GM19043 (cell line): Measurements from ENCODE around the gene ACP7.
"Not testable (repeated sequence)": the region's sequence is repeated elsewhere in the genome, so short reads cannot be mapped to it uniquely, and the experiment has no call there.

ENCODE experiments used
- ATAC-seq: cut with Tn5 transposase; IDR thresholded peaks from one replicate; pipeline ENCODE4 v1.9.1; 2021; ENCODE audit warnings: low read depth; ENCODE audit not compliant: unreplicated experiment

The ACP7 gene

DNA sequence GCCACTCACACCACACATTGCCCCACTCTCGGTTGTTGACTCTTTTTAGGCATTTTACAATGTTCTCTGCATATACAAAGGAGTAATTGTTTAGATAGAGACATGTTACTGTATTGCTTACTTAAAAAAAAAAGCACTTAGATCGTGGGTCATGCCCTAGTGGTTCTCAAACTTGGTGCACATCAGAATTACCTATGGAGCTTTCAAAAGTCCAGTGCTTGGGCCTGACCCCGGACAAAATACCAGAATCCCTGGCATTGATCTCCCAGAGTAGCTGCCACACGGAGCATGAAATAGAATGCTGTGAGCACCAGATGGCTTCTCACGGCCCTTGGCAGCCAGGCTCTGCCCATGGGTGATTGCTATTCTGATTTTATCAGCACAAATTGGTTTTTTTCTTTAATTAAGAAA lies 20.0 kb downstream of the ACP7 start:
- ATAC-seq: no peak

DNA sequence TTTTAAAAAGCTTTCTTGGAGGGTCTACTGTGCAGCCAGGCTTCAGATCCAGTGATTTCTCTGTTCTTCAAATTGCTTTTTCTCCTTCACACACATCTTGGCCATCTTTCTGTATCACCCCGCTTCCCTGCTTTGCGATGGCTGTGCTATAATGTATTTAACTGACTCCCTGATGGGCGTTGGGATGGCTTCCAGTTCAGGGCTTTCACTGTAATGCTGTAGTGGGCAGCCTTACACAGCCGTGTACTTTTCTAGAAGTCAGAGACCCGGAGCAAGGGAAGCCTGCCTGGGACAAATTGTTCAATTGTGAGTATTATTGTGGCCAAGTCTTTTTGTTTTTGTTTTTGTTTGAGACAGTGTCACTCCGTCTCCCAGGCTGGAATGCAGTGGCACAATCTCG lies 22.0 kb downstream of the ACP7 start:
- ATAC-seq: no peak

DNA sequence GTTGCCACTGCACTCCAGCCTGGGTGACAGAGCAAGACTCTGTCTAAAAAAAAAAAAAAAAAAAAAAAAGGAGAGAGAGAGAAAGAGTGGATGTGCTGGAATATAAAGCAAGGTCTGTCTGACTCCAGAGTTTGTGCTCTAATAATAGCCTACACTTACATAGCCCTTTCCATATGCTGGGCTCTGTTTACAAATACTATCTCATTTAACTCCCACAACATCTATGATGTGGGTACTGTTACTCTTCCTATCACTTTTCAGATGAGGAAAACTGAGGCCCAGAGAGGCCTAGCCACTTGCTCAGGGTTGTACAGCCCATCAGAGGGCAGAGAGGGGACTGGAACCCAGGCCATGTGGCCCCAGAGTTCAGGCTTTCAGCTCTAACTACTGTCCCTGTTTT lies 25.5 kb downstream of the ACP7 start:
- ATAC-seq: no peak

DNA sequence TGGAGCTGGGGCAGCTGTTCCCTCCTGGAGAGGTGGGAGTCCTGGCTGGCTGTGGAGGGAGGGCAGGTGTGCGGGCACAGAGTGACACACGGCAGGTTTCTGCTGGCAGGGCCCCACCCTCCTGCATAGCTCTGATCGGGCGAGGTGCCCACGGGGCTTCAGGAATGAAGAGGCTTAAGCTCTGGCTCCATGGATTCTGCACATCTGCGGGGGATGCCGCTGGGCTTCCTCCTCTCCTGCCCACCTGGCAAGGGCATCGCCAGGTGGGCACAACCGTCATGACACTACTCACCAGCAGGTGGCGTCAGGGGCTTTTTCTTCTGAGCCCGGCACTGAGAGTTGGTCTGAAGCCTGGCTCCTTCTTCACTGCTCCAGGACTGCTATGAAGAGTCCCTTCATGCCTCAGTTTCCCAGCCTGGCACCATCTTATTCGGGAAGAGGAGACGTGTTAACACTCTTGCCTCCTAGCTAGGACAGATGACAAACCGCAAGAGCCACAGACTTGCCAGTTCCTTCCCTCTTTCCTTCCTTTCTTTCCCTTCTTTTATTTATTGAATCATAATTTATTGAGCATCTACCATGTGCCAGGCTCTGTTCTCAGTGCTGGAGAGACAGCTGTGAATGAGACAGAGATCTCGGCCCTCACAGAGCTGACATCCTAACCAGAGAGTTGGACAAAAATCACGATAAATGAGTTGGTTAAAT lies 26.2 kb downstream of the ACP7 start:
- no peak for ATAC-seq

DNA sequence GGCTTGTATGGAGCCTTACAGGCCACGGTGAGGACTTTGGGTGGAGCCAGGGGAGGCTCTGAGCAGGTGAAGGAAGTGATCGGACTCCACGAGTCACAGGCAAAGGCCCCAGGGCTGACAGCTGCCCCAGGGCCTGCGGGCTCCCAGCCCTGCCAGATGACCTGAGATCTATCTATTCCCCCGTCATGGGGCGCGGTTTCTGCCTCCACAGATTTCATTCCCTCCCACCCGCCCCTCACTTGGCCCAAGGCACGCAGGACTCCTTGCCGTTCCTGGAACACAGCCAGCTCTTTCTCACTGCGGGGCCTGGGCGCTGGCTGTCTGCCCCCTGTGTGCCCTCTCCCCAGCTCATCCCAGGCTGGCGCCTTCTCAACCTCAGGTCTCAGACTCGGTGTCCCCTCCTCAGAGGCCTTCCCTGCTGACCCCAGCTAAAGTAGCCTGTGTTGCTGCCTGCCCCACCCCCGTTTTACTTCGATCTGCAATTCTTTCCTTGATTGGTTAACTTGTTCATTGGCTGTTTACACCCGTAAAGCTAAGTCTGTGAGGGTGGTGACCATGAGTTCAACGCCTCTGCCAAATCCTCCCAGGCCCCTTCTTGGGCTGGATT lies 27.5 kb downstream of the ACP7 start:
- ATAC-seq: no peak

DNA sequence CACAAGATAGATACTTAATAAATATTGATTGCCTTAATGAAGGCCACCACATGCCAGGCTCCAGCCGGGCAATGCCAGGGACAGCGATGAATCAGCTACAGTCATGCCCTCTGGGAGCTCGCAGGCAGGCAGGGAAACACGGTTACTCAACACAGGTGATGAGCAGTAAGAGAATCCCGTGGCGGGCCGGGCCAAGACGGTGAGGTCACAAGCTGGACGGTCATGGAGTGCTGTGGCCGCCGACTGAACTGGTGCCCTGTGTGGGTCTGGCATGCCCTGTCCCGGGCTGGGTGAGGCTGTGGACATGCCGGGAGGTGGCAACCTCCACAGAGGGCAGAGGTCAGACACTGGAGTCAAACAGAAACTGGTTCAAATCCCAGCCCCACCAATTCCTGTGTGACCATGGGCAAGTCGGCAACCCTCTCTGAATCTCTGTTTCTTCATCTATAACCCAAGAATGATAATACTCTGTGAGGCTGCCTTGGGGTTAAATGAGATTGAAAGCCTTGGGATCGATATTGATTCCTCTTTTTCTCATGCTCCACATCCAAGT lies 28.2 kb downstream of the ACP7 start:
- no peak for ATAC-seq

DNA sequence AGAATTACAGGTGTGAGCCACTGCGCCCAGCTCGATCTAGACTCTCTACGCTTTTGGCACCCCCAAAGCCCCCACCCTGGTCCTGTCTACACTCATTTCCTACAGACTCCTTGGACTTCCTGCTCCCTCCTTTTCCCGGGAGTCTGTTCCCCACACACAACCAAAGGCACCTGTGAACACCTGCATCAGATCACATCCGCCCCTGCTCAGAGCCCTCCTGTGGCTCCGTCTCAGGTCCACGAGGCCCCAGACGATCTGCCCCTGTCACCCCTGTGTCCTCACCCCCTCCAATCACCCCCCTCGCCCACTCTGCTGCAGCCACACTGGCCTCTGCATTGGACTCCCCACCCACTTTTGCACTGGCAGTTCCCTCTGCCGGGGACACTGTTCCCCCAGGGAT lies 29.0 kb downstream of the ACP7 start:
- ATAC-seq: no peak

DNA sequence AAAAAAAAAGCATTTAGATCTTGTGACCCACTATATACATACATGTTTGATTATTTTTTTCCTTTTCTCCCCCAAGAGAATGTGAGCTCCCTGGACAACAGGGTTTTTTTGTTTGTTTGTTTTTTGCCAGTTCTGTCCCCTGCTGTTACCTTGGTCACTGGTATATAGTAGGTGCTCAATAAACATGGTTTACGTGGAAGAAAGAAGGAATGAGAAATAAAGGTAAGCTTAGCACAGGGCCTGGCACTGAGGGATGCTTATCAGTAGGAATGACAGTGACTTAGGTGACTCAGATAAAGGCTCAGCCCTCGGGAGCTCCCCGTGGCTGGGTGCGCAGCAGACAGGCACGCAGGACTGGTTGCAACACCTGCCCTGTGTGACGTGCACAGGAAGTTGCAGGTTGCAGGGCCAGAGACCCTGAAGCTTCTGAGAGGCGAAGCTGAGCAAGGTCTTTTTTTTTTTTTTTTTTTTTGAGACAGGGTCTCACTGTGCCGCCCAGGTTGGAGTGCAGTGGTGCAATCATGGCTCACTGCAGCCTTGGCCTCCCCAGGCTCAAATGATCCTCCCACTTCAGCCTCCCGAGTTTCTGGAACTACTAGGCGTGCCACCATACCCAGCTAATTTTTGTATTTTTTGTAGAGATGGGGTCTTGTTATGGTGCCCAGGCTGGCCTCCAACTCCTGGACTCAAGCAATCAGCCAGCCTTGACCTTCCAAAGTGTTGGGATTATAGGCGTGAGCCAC lies 31.1 kb downstream of the ACP7 start:
- no peak for ATAC-seq

DNA sequence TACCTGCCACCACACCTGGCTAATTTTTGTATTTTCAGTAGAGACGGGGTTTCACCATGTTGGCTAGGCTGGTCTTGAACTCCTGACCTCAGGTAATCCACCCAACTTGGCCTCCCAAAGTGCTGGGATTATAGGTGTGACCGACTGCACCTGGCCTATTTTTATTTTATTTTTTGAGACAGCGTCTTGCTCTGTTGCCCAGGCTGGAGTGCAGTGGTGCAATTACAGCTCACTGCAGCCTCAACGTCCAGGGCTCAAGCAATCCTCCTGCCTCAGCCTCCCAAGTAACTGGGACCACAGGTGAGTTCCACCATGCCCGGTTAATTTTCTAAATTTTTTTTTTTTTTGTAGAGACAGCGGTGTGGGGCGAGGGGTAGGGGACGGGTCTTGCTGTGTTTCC lies 32.9 kb downstream of the ACP7 start:
- ATAC-seq: not testable (repeated sequence)

DNA sequence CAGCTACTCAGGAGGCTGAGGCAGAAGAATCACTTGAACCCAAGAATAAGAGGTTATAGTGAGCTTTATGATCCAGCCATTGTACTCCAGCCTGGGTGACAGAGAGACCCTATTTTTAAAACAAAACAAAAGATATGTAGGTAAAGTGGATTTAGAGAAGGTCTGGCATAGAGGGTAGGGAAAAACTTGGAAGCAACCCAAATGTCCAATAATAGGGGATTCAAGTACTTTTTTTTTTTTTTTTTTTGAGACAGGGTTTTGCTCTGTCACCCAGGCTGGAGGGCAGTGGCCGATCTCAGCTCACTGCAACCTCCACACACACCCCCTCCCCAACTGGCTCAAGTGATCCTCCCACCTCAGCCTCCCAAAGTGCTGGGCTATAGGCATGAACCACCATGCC lies 35.7 kb downstream of the ACP7 start:
- ATAC-seq: no peak

DNA sequence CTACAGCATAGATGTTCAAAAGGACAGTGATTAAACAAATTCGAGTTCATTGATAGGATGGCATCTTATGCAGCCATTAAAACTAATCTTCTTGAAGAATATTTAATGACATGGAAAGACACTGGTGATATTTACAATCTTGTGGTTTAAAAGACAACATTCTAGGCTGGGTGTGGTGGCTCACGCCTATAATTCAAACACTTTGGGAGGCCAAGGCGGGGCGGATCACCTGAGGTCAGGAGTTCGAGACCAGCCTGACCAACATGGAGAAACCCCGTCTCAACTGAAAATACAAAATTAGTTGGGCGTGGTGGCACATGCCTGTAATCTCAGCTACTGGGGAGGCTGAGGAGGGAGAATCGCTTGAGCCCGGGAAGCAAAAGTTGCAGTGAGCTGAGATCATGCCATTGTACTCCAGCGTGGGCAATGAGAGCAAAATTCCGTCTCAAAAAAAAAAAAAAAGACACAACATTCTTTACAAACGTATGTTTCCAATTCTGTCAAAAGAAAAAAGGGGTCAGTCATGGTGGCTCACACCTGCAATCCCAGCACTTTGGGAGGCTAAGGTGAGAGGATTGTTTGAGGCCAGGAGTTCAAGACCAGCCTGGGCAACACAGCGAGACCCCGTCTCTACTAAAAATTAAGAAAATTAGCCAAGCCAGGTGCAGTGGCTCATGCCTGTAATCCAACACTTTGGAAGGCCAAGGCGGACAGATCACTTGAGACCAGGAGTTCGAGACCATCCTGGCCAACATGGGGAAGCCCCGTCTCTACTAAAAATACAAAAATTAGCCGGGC lies 39.0 kb downstream of the ACP7 start:
- no peak for ATAC-seq

DNA sequence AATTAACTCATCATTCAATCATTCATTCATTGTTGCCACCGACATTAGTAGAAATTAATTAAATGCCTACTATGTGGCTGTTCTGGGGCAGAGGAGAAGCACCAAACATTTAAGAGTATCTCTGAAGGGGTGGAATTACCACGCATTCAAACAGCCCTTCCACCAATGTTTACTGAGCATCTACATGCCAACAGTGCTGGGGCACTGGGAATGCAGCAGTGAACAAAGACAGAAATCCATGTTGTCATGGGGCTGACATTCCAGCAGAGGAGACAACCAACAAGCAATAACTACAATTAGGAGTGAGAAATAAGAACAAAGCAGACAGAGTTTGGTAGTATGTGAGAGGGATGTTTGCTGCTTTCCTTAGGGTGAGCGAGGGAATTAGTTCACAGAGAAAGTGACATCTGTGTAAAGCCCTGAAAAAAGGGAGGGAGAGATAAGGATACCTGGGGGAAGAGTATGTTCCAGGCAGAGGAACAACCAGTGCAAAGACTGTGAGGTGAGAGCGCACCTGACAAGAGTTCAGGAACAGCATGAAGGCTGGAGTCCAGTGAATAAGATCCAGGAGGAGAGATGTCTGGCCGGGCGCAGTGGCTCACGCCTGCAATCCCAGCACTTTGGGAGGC lies 40.1 kb downstream of the ACP7 start:
- no peak for ATAC-seq

DNA sequence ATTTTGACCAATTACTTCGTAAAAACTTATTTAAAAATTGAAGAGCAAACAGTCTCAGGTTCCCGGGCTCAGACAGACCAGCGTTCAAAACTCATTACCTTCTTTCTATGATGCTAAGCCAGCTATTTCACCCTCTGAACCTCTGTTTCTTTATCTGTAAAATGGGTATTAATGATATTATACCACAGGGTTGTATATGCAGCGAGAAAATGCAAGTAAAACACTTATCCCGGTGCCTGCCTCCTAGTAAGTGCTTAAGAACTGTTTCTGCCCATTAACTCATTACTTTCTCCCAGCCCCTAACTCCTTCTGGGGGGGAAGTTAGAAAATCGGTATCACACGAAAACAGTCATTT lies 41.0 kb downstream of the ACP7 start:
- ATAC-seq: no peak

DNA sequence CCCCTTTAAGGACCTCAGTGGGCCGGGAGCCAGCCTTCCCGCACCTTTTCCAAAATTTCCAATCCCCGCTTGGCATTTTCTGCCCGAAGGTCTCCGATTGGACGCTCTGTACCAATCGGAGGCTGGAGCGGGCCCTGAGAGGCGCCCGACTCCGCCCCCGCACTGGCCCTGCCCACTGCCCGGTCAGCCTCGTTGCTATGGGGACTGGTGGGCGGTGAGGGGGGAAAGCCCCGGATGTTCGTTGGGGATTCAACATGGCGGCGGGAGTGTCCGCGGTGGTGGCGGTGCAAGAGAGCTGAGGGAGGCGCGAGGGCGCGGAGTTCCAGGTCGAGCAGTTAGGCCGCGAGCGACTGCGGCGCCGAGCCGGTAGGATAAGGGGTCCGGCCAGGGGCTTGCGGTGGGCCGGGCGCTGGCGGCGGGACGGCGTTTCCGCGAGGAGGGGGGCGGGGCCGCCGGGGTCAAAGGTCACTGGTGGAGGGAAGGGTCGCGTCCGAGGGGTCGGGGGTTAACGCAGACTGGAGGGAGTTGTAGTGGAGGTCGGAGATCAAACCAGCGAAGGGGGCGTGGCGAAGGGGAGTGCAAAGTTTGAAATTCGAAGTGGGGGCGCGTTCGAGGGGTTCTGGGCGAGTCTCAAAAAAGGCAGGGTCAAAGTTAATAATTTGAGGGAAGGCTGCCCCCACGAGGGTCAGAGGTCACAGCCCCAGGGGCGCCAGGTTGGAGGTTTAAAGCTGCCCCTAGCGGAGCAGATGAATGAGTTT lies 41.6 kb downstream of the ACP7 start, which contains the start of gene PAK4:
TSS of gene PAK4 (plus strand) at position 233 of the 758 bp plus-strand sequence. CDS start 43,768 bp downstream, outside the sequence.
- ATAC-seq: peak; percentile 89

DNA sequence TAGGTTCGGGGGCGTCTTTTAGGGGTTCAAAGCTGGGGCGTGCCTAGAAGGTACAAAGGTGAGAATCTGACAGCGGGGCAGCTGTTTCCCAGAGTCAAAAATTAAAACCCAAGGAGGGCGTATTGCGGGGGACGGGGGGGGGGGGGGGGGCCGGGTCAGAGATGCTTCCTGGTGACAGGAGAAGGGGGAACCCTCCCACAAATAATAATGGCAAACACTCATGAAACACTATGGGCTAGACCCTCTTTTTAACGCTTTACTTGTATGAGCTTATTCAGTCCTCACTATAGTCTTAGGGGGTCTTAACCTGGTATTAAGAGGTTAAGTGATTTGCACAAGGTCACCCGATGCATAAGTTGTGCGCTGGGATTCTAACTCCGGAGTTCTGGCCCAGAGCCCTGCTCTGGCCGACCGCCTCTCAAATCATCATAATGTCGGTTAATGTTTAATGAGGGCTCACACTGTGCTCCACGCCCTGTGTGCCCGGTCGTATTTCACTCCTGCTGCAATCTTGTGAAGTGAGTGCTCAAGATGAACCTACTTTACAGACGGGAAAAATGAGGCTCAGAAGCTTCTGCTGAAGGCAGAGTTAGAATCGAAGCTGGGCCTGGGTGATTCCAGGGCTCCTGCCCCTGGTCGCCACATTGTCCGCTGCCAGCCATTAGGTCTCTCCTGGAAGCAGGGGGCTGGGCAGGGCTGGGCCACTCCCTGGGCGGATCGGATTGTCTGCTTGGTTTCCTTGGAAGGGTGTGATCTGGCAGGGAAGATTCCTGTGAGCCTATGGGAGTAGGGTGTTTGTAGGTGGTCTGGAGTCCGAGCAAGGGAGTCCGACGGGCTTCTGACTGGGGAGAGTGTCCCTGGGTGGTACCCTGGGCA lies 42.4 kb downstream of the ACP7 start:
- no peak for ATAC-seq

DNA sequence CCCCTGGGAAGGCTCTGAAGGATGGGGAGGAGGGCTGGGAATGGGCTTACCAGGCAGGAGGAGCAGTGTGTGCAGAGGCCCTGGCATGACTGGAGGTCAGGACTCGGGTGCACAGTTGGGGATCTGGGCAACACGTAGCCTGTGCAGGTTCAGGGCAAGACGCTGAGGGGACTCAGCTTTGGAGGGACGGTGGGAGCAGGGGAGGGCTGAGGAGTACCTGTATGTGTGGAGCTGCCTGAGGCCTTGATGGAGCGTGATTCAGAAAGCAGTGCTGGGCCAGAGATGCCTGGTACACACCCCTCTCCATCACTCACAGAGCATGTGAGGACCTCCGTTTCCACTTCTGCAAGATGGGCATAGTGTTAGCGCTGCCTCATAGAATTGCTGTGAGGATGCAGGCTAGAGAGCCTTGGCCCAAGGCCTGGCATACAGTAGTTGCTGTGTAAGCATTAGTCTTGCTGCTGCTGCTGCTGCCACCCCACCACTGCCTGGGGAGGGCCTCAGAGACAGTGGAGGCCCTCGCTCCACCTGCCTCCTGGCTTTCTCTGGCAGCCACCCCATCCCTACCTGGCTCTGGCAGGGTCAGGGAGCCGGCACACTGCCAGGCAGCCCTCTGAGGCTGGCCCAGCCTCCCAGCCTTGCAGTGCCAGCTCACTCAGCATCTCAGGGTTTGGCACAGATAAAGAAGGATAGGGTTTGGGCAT lies 43.8 kb downstream of the ACP7 start:
- no peak for ATAC-seq

DNA sequence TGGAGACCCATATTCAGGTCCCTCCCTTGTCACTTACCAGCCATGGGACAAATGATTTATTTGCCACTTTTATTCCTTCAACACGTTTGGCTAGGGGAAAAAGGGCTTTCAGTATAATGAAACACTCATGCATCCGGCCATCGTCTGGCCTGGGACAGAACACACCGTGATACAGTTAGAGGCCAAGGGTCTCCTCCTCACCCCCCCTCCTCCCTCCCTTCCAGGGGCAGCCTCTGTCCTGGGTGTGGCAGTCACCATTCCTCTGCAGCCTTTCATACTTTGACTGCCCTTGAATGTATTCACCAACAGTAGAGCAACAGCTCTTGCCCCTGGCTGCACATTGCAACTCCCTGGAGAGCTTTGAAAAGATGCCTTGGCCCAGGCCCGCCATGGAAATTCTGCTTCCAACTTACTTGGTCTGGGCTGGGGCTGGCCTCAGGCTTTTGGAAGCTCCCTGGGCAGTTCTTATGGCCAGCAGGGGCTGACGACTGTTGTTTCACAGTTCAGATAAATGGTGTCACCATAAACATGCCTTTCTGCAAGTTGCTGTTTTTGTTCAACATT lies 44.4 kb downstream of the ACP7 start:
- no peak for ATAC-seq

DNA sequence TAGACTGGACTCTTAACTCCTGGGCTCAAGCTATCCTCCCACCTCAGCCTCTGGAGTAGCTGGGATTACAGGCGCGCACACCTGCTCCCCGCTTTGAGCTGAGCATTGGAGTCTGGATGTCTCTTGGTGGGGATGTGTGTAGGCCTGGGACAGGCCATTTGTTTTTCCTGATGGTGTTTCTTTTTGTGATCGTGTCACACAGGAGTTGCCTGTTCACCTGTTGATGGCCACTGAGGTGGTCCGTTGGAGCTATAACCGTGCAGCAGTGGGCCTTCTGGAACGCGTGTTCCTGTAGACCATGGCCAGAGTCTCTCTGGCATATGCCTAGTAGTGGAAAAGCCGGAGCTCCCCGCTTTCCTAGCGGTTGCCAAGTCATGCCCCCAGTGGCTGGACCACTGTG lies 44.9 kb downstream of the ACP7 start:
- no peak for ATAC-seq
